ENCODE results near the gene MYO5A. TPM values are rescaled to one million over a fixed set of nuclear protein-coding genes. Genes with fewer than 3 reads are reported as not detected.

Gene MYO5A
- total and polyA plus RNA-seq, 3 donors from 2014 or later, result 11.7 to 35.5 (median 24.3) TPM

DNA sequence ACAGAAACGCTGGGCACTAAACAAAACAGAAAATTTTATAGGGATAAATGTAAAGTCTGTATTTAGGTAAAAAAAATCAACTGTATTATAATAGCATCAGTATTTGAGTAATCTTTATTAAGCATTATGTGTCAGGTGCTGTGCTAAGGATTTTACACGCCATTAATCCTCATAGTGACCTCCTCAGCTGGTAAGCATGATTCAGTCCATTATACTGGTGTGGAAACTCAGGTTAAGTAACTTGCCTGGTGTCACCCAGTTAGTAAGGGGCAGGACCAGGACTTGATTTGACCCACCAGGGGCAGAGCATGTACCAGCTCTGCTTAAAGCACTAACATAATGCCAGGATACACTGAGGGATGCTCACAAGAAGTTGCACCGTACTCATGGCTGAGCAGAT, 237.9 kb downstream of the MYO5A start:
- no peaks in the 10 kb centered on the region for H3K9me3 ChIP-seq
- H3K27me3 ChIP-seq, result no peaks in the 10 kb centered on the region
- H3K36me3 ChIP-seq (ENCODE audit: low read depth, missing control alignments), result no peaks in the 10 kb centered on the region
- no peak overlapping the region for H3K4me3 ChIP-seq
- peaks cover 22% of the 10 kb centered on the region for H3K4me1 ChIP-seq
- no peak overlapping the region for H3K27ac ChIP-seq
- intact Hi-C loops (cut with DNase I; ENCODE audit: low total_unique reads), result no loop called here
- TF ChIP-seq POLR2A (IDR thresholded peaks at IDR 0.05), result no peak
- TF ChIP-seq, protein P1, sequence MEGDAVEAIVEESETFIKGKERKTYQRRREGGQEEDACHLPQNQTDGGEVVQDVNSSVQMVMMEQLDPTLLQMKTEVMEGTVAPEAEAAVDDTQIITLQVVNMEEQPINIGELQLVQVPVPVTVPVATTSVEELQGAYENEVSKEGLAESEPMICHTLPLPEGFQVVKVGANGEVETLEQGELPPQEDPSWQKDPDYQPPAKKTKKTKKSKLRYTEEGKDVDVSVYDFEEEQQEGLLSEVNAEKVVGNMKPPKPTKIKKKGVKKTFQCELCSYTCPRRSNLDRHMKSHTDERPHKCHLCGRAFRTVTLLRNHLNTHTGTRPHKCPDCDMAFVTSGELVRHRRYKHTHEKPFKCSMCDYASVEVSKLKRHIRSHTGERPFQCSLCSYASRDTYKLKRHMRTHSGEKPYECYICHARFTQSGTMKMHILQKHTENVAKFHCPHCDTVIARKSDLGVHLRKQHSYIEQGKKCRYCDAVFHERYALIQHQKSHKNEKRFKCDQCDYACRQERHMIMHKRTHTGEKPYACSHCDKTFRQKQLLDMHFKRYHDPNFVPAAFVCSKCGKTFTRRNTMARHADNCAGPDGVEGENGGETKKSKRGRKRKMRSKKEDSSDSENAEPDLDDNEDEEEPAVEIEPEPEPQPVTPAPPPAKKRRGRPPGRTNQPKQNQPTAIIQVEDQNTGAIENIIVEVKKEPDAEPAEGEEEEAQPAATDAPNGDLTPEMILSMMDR (IDR thresholded peaks at IDR 0.05), result no peak
- 92 to 93% methylated on average over 3 of the region's 3 CpGs for WGBS, 2 donors
- DNase-seq, result no peak

DNA sequence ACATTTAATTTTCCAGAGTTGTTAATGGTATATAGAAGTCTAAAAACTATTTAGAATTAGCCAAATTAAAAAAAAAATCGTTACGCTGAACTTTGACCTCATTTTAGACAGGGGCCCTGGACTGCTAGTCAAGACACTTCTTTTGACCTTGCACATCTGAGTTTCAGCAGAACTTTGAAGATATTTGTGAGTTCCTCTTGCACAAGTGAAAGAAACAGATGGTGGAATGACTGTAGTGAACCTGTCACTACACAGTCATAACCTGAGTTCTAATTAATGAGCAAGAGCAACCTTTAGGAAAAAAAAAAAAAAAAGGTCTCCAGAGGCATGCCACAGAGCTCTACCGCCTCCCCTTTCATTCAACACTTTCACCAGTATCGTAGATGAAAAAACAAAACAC, 238.4 kb downstream of the MYO5A start:
- no peaks in the 10 kb centered on the region for H3K9me3 ChIP-seq
- H3K27ac ChIP-seq, result no peak overlapping the region
- intact Hi-C loops (cut with DNase I; ENCODE audit: low total_unique reads), result no loop called here
- DNase-seq, result no peak
- H3K36me3 ChIP-seq (ENCODE audit: low read depth, missing control alignments), result no peaks in the 10 kb centered on the region
- 47 to 52% methylated on average over 4 of the region's 4 CpGs for WGBS, 2 donors
- no peak overlapping the region for H3K4me3 ChIP-seq
- no peaks in the 10 kb centered on the region for H3K27me3 ChIP-seq
- TF ChIP-seq, protein P1 (IDR thresholded peaks at IDR 0.05), result no peak
- TF ChIP-seq POLR2A (IDR thresholded peaks at IDR 0.05), result no peak
- peaks cover 20% of the 10 kb centered on the region for H3K4me1 ChIP-seq

DNA sequence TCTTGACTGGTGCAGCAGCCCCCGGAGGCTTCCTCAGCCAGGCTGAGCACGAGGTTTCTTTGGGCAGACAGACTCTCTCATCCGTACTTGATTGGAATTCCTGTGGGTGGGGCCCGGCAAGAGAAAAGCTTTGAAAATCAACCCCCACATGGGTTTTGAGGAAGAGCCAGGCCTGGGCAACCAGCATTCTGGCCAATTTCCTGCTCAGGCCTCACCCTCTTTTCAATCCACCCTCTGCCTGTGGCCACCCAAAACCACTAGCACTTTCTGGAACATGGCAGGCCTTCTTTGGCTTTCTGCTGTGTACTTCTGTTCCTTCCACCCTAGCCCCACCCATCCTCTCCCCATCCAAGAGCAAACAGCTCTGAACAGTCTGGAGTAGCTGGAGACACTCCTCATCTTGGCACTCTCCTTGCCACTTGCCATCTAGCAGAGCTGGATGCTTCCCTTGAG, 239.0 kb downstream of the MYO5A start:
- Histone ChIP-seq H3K9me3 (no peaks in the 10 kb centered on the region), H3K4me3 (no peak overlapping the region), H3K4me1 (peaks cover 20% of the 10 kb centered on the region), H3K36me3 (ENCODE audit: low read depth, missing control alignments) (no peaks in the 10 kb centered on the region), H3K27me3 (no peaks in the 10 kb centered on the region), H3K27ac (peak overlapping the region; percentile 51 to 66)
- 35 to 38% methylated on average over 4 of the region's 4 CpGs for WGBS, 2 donors
- TF ChIP-seq POLR2A (IDR thresholded peaks at IDR 0.05), result no peak
- TF ChIP-seq, protein P1 (IDR thresholded peaks at IDR 0.05), result no peak
- intact Hi-C loops (cut with DNase I; ENCODE audit: low total_unique reads), result no loop called here
- DNase-seq, result peak; percentile 51

DNA sequence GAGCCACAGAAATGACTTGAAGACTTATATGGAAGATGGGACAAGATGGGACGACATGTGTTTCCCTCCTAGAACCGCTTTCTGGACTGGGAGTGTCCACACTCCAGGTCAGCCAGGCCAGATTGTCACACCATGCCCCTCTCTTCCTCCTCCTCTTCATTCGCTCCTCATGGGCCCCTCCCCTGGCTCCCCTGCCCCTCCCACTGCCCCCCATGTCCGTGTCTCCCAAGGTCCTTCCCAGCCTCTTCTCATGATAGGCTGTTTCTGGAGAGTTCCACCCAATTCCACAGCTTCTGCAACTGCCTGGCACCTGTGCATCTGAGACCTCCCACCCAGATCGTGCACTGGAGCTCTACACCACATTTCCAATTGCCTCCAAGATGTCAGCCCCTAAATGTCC, 239.7 kb downstream of the MYO5A start:
- Histone ChIP-seq H3K36me3 (ENCODE audit: low read depth, missing control alignments) (no peaks in the 10 kb centered on the region), H3K4me3 (no peak overlapping the region), H3K27ac (peak overlapping the region; percentile 51 to 66), H3K9me3 (no peaks in the 10 kb centered on the region), H3K27me3 (no peaks in the 10 kb centered on the region), H3K4me1 (peaks cover 23% of the 10 kb centered on the region)
- intact Hi-C loops (cut with DNase I; ENCODE audit: low total_unique reads), result no loop called here
- DNase-seq, result no peak
- WGBS, 2 donors, result 74 to 82% methylated on average over 5 of the region's 5 CpGs
- TF ChIP-seq, protein P1 (IDR thresholded peaks at IDR 0.05), result no peak
- no peak for TF ChIP-seq POLR2A (IDR thresholded peaks at IDR 0.05)
